HG03025 (cell line): Measurements from ENCODE around the gene WDFY4.

ENCODE experiments used
- ATAC-seq: cut with Tn5 transposase; IDR thresholded peaks from one replicate; pipeline ENCODE4 v1.9.1; 2021; ENCODE audit warnings: mild to moderate bottlenecking, moderate library complexity; ENCODE audit not compliant: unreplicated experiment, low FRiP score

Gene WDFY4

DNA sequence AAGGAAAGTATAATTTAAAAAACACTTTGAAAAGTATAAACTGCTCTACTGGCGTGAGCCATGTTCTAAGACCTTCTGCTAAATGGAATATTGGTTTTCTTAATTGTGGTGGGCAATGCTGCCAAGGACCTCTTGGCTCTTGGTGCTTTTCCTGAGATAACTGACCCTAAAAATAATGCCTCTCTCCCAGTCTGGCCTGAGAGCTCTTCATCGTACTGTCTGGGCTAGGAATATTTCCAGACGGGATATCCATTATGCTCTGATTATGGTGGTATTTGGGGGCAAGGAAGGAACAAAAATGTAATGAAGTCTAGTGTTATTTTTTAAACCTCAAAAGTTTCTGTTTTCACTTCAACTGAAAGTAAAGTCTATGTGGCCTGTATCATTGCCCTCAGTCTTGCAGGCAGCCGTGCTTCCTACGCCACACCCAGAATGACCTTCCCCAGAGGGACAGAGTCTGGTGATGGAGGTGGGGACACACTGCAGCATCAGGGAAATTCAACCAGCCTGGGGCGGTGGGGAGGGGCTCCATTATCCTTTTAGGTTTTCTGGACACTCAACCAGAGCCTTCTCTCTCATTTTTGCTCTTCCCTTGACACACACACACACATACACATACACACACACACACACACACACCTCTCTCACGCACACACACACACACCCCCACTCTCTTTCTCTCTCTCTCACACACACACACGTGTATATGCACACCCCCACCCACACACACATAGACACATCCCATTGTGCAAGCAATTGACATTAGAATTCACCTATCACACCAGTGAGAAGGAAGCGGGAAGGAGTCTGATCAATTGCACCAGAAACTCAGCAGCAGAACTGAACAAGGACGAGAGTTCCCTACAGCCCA, 155.4 kb downstream of the WDFY4 start:
- no peak for ATAC-seq

DNA sequence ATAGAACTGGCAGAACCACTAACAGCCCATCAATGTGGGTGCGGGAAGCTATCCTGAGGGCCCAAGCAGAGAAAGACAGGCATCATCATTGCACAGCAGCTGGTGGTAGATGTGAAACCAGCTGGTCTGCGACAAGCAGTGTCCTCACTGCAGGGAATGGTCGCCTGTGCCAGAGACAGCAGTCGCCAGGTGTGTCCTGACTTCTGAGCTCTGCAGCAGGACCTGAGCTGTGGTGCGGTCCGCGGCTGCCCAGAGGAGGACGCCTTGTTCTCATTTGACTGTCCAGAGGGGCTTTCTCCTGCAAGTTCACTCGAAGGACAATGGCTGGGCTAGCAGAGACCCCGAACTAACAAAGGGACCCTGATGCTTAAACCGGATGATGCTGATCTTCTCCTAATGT, 157.6 kb downstream of the WDFY4 start:
- ATAC-seq: no peak

DNA sequence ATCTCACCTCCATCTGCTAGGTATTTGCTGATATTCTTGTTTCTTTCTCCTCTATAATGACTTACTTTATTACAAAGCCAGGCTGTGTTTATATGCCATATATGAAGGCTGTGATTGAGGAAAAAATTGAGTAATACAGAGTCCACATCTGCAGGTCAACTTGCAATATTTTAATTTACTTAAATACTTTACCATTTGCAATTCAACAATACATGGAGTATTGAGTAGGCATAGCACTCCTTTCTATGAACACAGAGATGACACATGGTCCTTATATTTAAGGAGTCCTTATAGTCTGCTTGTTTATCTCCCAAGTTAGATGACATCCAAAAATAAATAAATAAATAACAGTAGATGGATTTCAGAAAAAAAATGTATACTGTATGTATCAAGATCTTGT, 158.5 kb downstream of the WDFY4 start:
- no peak for ATAC-seq

DNA sequence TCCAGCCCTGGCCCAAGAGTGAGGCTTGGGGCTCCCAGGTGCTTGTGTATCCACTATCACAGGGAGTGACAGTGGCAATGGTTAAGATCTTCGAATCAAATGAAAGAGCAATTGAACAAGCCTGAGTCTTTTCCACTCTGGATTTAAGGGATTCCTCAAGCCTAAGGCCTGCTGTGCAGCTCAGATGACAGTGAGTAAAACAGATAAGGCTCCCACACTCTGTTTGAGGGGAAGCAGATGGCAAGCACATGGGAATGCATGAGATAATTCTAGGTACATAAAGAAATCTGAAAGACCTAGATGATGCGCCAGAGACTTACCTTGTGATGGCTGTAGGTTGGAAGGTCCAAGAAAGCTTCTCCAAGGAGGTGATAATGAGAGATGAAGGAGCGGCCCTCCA, 159.9 kb downstream of the WDFY4 start:
- no peak for ATAC-seq

DNA sequence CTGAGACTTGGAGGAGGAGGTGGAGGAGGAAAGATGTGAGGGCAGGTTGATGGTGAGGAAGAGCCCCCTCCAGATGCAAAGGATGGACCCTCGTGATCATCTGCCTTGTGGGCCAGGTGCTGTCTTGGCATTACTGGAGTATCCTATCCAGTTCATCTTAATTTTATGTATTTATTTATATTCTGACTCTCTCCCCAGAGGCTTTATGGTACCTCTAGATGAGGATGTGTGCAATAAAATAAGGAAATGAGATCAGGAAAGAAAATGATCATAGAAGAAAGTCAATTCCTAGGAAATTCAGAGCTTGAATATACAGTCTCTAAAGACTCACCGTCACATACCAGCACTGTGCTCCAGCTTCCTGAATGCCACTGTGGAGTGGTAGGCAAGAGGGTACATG, 160.8 kb downstream of the WDFY4 start:
- ATAC-seq: no peak

DNA sequence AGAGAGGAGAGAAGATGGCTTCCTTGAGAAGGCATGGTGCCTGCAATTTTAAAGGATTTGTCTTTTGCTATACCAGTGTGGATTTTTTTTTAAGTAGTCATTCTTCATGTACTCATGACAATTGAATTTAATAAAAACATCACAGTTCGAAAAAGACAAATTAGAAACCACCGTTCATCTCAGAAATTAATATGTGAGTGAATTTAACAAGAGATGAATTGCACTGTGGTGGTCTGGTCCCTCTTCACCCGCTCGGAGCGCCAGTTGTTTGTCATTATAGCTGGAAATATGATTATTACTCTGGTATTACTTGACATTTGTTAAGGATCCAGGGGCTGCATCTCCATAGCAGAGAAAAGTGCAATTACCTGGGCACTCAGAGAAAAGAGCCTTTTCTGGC, 163.0 kb downstream of the WDFY4 start:
- ATAC-seq: no peak

DNA sequence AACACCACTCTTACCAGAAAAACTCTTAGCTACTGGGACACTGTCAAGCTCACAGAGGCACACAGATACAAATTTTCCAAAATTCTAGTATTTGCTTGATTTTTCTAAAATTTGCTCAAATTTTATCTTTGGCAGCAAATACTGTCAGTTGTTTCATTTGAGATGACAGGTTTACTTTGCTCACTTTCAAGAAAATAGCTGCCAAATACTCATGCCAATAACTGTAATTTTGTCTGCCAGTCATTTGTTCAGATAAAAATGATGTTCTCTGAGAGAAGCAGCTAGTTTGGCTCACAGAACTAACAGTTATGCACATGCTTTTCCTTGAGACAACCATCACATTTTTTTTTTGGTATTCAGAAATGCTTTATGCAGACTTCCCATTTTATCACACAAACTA, 172.2 kb downstream of the WDFY4 start:
- ATAC-seq: no peak

DNA sequence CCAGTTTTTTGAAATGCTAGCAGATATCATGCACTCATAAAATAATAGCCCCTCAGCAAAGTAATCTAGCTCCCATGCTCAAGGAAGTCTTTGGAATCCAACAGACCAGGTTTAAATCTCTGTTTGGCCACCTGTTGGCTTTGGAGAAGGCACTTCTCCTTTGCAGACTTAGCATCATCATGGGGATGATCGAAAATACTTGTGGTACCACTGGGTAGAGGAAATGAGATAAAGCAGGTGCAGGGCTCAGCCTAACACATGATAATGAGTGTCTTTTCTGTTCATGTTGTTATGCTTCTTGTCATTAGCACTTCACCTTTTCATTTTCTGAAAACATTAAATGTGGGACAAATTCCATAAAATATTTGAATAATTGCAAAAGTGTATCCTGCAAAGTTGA, 187.6 kb downstream of the WDFY4 start:
- ATAC-seq: no peak

DNA sequence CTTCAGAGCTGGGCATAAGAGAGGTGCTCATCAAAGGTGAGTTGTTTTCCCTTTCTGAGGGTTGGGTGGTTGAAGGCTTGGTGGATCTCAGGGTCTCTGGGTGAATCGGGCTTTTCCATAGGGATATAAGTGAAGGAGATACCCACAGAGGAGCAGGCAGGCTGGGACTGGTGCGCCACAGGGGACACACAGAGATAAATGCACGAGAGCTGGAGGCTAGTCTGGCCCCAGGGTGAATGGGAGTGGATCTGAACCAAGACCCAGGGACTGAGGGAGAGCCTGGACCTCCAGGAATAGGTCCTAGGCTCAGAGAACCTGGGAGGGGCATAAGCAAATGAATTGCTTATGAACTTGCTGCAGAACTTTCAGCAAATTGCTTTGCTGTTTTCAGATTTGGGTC, 193.4 kb downstream of the WDFY4 start:
- ATAC-seq: no peak

DNA sequence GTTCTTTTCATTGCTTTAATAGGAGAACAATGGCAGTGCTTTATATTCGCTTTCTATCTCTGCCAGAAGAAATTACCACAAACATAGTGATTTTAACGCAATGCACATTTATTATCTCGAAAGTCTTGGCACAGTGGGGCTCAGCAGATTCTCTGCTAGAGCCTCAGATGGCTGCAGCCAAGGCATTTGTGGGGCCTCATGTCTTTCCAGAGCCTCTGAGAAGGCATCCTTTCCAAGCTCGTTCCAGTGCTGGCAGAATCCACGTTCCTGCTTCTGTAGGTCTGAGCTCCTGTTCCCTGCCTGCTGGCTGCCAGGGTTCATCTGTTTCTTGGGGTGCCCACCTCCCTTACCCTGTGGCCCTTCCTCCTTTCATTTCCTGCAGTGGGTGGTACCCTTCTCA, 194.8 kb downstream of the WDFY4 start:
- ATAC-seq: no peak

DNA sequence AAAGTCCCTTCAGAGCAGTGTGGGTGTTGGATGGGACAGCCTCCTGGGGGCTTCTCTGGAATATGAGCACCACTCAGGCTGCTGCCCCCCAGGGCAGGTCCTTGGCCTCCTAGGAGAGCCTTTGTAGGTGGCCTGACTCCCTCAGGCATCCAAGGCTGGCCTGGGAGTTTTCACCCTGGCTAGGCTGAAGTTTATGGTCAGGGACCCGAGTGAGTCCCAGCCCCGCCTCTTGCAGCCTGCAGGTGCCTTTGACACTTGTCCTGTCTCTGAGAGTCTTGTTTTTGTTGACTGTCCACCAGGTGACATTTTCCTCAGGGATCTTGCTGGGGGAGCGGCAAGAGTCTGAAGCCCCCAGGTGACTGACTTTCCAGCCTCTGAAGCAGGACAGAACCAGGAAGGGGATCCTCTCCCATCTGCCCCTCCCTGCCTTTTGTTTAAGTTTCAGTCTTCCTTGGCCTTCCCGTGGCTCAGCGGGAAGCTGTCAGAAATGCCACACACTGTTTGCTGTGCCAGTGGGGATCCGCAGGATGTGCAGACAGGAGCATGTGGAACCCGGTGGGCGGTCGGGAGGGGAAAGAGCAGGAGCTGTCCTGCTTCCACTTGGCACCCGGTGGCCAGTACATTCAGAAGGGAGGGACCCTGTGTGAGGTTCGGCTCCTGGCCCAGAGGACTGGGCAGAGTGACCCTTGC, 195.5 kb downstream of the WDFY4 start:
- no peak for ATAC-seq

DNA sequence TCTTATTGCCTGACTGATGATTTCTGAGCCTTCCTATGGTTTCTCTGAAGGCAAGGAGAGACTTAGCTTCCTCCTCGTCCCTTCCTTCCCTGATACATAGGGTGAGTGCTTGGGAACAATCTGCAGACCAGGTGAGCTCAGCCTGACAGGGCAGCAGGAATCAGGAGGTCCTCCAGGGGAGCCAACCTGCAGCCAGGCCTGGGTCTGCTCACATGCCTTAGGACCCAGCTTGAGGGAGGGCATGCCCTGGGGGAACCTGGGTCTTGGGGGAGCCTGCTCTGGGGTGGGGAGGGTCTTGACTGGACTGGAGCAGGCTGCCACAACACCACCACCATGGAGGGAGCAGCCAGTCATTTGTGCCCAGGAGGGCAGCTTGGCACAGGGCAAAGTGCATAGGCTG, 197.3 kb downstream of the WDFY4 start:
- ATAC-seq: no peak

DNA sequence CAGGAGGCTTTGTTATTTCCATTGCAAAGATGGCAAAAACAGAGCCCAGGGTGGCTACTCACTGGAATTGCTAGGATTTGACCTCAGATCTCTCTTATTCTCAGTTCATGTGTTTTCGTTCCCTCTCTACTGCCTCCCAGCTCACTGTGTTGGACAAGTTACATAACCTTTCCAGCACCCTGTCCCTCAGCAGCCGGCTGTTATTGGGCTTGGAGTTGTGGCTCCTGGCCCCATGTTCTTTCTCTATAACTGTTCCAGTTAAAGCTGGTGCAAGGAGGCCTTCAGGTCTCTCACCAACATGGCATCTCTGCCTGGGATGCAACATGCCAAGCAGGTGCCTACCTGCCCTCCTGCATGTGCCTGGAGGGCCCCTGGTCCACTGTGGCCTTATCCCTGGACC, 198.2 kb downstream of the WDFY4 start:
- ATAC-seq: no peak

DNA sequence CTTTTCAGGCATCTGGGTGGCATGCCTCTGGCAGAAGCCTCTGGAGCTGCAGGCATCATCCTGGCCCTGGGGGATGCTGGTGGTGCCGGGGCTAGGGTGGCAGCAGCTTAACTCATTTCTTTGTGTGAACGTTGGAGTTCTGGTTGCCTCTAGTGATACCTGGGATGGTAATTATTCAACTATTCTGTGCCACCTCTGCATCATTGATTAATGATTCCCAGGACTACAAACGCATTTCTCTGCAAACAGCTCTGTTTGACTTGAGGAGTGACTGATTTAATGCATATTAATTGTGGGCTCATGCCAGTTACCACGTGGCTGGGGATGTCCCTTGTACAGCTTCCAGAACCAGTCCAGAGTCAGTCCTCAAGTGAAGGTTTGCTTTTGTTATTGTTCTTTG, 199.0 kb downstream of the WDFY4 start:
- no peak for ATAC-seq

DNA sequence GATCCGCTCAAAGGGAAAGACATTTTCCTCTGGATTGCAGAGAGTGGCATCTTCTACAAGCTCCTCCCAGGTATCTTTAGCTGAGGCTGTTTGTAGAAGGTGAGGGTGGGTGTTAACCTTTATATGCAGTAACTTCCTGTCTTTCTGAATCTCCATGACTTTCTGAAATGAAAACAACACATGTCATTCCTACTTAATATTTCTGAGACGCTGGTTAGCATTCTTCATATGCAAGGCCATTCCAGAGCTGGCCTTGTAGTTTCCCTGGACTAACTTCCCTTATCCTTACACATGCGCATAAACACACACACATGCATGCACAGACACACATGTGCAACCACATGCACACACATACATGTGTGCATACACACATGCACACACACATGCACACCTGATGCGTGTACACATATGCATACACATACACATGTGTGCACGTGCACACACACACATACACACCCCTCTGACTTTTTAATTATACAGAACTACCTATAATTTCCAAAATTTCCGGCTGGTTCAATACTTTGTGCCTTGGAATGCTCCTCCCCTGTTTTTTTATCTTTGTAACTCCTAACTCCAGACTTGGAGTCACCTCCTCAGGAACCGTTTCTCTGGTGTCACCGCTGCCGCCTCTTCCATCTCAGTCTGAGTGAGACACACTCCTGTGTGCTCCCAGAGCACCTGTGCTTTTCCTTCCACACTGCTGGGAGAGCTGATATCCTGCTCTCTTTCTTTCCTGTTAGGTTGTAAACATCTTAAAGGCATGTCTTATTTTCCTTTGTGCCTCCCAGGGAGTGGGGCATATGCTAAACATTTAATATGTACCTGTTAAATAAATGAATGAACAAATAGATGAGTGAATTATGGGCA, 199.7 kb downstream of the WDFY4 start:
- ATAC-seq: no peak

DNA sequence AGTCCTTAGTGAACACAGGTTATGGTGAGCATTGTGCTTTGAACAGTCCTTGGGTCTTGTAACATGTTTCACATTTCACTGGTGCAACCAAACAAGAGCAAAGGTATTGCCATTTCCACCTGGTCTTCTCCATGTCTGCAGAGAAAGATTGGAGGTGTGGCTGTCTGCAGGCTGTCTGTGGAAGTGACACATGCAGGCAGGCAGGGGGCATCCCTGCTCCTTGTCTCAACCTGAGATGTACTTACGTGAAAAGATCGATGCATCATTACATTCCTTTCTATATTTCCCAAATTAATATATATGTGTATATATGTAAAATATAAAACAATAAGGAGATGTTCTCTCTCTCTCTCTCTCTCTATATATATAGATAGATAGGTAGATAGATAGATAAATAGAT, 200.7 kb downstream of the WDFY4 start:
- ATAC-seq: no peak

DNA sequence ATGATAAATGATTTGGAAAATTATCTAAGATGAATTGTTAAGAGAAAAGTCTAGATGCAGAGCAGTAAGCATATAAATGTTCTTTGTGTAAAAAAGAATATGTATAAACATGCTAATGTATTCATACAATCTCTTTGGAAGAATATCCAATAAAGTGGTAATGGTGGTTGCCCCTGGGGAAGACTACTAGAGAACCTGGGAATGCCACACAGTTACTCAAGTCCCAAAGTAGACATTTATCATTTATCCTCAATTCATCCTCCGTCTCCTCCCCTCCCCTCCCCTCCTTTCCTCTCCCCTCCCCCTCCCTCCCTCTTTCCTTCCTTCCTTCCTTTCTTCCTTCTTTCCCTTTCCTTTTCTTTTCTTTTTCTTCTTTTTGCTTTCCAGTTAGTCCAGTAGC, 203.3 kb downstream of the WDFY4 start:
- ATAC-seq: no peak

DNA sequence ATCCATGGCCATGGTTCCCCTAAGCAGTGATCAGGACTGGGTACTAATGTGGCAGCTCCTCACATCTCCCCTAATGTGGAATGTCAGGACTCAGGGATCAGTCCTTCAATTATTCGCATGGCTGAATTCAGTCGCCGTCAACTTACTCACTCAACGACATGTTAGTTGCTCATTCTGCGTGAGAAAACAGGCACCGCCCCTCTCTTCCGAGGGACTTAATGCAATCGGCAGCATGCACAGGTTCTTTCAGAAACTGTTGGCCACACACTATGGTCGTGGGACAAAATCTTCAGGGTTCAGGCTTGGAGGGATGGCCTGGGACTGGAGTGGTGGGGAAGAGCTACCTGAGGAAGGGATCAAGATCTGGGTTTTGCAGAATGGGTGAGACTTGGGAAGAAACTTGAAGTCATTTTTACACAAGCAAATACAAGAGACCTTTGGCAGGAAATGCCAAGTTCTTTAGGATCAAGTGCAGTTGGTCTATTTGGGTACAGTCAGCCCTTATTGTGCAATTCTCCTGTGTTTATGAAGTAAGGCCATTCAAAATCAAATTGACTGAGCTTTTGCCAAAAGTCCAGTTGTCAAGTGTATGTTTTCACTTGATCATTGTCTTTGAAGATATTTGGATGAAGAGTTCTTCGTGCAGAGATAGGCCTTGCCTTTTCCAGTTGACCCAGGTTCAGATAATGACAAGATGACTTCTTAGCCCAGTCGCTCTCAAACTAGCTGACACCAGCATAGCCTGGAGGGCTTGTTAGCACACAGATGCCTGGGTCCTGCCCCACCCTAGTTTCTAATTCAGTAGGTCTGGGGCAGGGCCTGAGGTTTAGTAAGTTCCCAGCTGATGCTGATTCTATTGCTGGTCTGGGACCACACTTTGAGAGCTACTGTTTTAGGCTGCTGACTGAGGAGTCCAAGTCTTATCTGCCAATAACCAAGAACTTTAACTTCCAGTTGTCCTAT, 206.5 kb downstream of the WDFY4 start:
- ATAC-seq: no peak

DNA sequence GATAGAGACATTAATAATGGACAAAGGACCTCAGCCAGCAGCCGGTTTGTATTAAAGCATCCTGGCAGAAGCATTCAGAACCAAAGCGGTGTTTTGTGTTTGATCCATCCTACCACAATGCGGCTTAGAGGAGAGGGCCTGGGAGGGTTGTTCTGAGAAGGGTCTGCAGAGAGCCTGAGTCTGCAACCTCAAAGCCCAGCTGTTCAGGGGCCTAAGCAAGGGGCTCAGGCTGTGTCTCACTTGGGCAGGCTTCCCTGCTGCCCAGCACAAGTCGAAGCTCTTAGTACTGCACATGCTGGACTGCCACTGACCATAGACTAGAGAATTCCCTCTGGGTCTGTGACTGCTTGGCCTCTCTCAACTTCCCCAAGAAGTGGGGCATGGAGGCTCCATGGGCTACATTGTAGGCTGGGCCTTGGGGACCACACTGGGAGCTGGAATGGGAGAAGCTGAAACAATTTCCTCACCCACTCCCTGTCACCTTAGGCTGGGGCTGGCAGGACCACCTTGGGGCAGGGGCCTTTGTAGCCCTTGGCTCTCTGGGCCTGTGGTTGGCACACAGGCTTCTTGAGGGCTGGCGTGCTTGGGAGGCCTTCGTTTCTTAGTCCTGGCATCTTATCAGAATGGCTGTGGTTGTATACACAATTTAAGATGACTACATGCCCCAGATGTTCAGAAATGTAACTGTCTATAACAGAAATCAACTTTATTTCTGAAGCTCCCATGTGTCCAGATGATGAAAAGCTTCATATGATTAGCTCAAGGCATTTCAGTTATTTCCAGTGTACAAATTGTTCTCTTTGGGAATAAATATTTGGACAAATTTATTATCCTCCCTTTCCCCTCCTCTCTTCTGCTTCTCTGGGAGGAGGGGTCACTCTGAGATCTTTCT, 210.5 kb downstream of the WDFY4 start:
- no peak for ATAC-seq
